WTC11 (cell line): ENCODE results near the gene PHTF2. TPM values are rescaled to one million over a fixed set of nuclear protein-coding genes. Genes with fewer than 3 reads are reported as not detected.

ENCODE experiments used
- ATAC-seq: fragments of 200-7000 bp; cut with Tn5 transposase; 2 replicates; pipeline ENCODE4 v1.10.0; 2021; ENCODE audit warnings: mild to moderate bottlenecking, moderate library complexity
- CTCF ChIA-PET: fragments of 300-600 bp; sonication (Branson Sonifier 250); formaldehyde crosslinking; loops from one replicate; lab custom pipeline; 2021; ENCODE audit warnings: antibody characterized with exemption; lab: Charles Lee
- POLR2A ChIA-PET: fragments of 350-600 bp; sonication (Branson Sonifier 250); formaldehyde crosslinking; loops from one replicate; lab custom pipeline; 2021; ENCODE audit warnings: antibody characterized with exemption; lab: Charles Lee
- DNase-seq: peaks from one replicate; pipeline ENCODE4 v3.0.0; 2021; ENCODE audit warnings: low spot score
- H3K27ac Mint-ChIP-seq: 2 replicates; pipeline ENCODE4 v1.8.0; 2021; ENCODE audit warnings: mixed read lengths
- H3K27me3 Mint-ChIP-seq: 2 replicates; pipeline ENCODE4 v1.8.0; 2021; ENCODE audit warnings: low read depth, mild to moderate bottlenecking, moderate library complexity, mixed read lengths
- H3K36me3 Mint-ChIP-seq: 2 replicates; pipeline ENCODE4 v1.8.0; 2021; ENCODE audit warnings: mixed read lengths
- H3K4me1 Mint-ChIP-seq: 2 replicates; pipeline ENCODE4 v1.8.0; 2022; ENCODE audit warnings: mixed read lengths
- H3K4me3 Mint-ChIP-seq: 2 replicates; pipeline ENCODE4 v1.8.0; 2021; ENCODE audit warnings: mild to moderate bottlenecking, moderate library complexity, mixed read lengths
- H3K9me3 Mint-ChIP-seq: 2 replicates; pipeline ENCODE4 v1.8.0; 2021; ENCODE audit warnings: mixed read lengths
- CREB1 ChIP-seq: sonication (generic); formaldehyde crosslinking; IDR thresholded peaks from 2 replicates; pipeline ENCODE4 v1.8.0; 2023; ENCODE audit warnings: mild to moderate bottlenecking, missing genetic modification reagents
- ELF4 ChIP-seq: sonication (generic); formaldehyde crosslinking; IDR thresholded peaks from 2 replicates; pipeline ENCODE4 v1.8.1; 2022; ENCODE audit warnings: low read depth, mild to moderate bottlenecking, moderate library complexity, missing genetic modification reagents
- FOXJ3 ChIP-seq: sonication (generic); formaldehyde crosslinking; IDR thresholded peaks from 2 replicates; pipeline ENCODE4 v1.9.0; 2021; ENCODE audit warnings: missing genetic modification reagents, mild to moderate bottlenecking, borderline replicate concordance
- GABPB1 ChIP-seq: sonication (generic); formaldehyde crosslinking; IDR thresholded peaks from 2 replicates; pipeline ENCODE4 v1.8.1; 2023; ENCODE audit warnings: mild to moderate bottlenecking, missing genetic modification reagents
- JAZF1 ChIP-seq: fragments of 250-450 bp; sonication (Bioruptor Pico); IDR thresholded peaks from 2 replicates; pipeline ENCODE4 v1.9.0; 2021; ENCODE audit warnings: moderate library complexity, mild to moderate bottlenecking, inconsistent platforms
- JUN ChIP-seq: sonication (generic); formaldehyde crosslinking; IDR thresholded peaks from 2 replicates; pipeline ENCODE4 v1.8.0; 2023; ENCODE audit warnings: mild to moderate bottlenecking, missing genetic modification reagents
- NFYB ChIP-seq: sonication (generic); formaldehyde crosslinking; conservative IDR thresholded peaks from 2 replicates; pipeline ENCODE4 v1.8.0; 2022; ENCODE audit warnings: low read depth, missing genetic modification reagents
- OVOL2 ChIP-seq: fragments of 250-450 bp; sonication (Bioruptor Pico); IDR thresholded peaks from 2 replicates; pipeline ENCODE4 v1.9.0; 2021; ENCODE audit warnings: mild to moderate bottlenecking, borderline replicate concordance
- RELA ChIP-seq: sonication (generic); formaldehyde crosslinking; IDR thresholded peaks from 2 replicates; pipeline ENCODE4 v1.8.1; 2022; ENCODE audit warnings: missing genetic modification reagents, mild to moderate bottlenecking, borderline replicate concordance
- SP1 ChIP-seq: sonication (generic); formaldehyde crosslinking; conservative IDR thresholded peaks from 2 replicates; pipeline ENCODE4 v1.8.1; 2022; ENCODE audit warnings: missing genetic modification reagents
- ZBTB21 ChIP-seq: sonication (generic); formaldehyde crosslinking; IDR thresholded peaks from 2 replicates; pipeline ENCODE4 v1.8.1; 2023; ENCODE audit warnings: mild to moderate bottlenecking, missing genetic modification reagents, borderline replicate concordance
- ZNF232 ChIP-seq: sonication (generic); formaldehyde crosslinking; IDR thresholded peaks from 2 replicates; pipeline ENCODE4 v1.8.0; 2022; ENCODE audit warnings: mild to moderate bottlenecking, missing genetic modification reagents
- ZNF396 ChIP-seq: fragments of 250-450 bp; sonication (Bioruptor Pico); IDR thresholded peaks from 2 replicates; pipeline ENCODE4 v1.8.0; 2021; ENCODE audit warnings: mild to moderate bottlenecking, moderate library complexity, borderline replicate concordance
- ZNF416 ChIP-seq: fragments of 250-450 bp; sonication (Bioruptor Pico); IDR thresholded peaks from 2 replicates; pipeline ENCODE4 v1.9.0; 2021; ENCODE audit warnings: mild to moderate bottlenecking, inconsistent platforms
- total RNA-seq: library from RNA; stranded (reverse); gene quantifications from 3 replicates; pipeline ENCODE4 v1.2.3, GENCODE V29; 2021
- TF ChIP-seq, protein P1 (sequence below): sonication (generic); formaldehyde crosslinking; IDR thresholded peaks from 2 replicates; pipeline ENCODE4 v1.8.0; 2022; ENCODE audit warnings: mild to moderate bottlenecking, missing genetic modification reagents
- TF ChIP-seq, protein P2 (sequence below): sonication (generic); formaldehyde crosslinking; IDR thresholded peaks from 2 replicates; pipeline ENCODE4 v1.8.0; 2023; ENCODE audit warnings: mild to moderate bottlenecking, missing genetic modification reagents
- TF ChIP-seq, protein P3 (sequence below): sonication (generic); formaldehyde crosslinking; IDR thresholded peaks from 2 replicates; pipeline ENCODE4 v1.8.1; 2022; ENCODE audit warnings: low read depth, mild to moderate bottlenecking, moderate library complexity, missing genetic modification reagents, borderline replicate concordance
- TF ChIP-seq, protein P4 (sequence below): sonication (generic); formaldehyde crosslinking; IDR thresholded peaks from 2 replicates; pipeline ENCODE4 v1.8.0; 2022; ENCODE audit warnings: mild to moderate bottlenecking, missing genetic modification reagents
- TF ChIP-seq, protein P5 (sequence below): sonication (generic); formaldehyde crosslinking; IDR thresholded peaks from 2 replicates; pipeline ENCODE4 v1.8.0; 2022; ENCODE audit warnings: mild to moderate bottlenecking, missing genetic modification reagents
- TF ChIP-seq, protein P6 (sequence below): fragments of 200-600 bp; IDR thresholded peaks from 2 replicates; pipeline ENCODE4 v1.8.0; 2022; ENCODE audit warnings: antibody characterized with exemption
- TF ChIP-seq, protein P7 (sequence below): sonication (generic); formaldehyde crosslinking; IDR thresholded peaks from 2 replicates; pipeline ENCODE4 v1.8.0; 2022; ENCODE audit warnings: missing genetic modification reagents
- TF ChIP-seq, protein P8 (sequence below): sonication (generic); formaldehyde crosslinking; IDR thresholded peaks from 2 replicates; pipeline ENCODE4 v1.8.1; 2023; ENCODE audit warnings: mild to moderate bottlenecking, missing genetic modification reagents, moderate library complexity

PHTF2 gene
- total RNA-seq, 1 experiment from 2014 or later, result 17.9 TPM

DNA sequence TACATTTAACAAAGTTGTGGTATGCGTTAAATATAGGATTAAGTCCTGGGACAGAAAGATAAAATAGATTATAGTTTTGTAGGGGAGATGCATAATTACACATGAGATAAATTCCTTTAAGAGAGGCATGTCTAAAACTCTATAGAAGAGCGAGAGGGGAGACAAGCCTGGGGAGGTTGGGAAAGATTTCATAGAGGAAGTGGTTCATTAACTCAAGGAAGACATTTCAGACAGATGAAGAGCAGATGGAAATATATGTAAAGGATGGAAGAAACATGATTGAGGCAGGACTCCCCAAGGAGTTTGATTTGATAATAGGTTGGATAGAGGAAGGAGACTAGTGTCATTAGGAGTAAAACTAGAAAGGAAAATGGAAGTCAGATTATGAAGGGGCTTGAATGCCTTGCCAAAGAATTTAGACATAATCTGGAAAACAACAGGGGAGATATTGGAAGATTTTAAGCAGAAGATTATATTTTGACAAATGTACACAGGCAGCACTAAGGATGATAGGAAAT is 96.1 kb downstream of the PHTF2 start:
- H3K4me1 Mint-ChIP-seq, result no peaks in the 10 kb centered on the region
- no peak overlapping the region for H3K27ac Mint-ChIP-seq
- DNase-seq (no peak), ATAC-seq (no peak)
- H3K9me3 Mint-ChIP-seq, result no peaks in the 10 kb centered on the region
- ChIA-PET POLR2A (no interaction called here), CTCF (no interaction called here)
- no peaks in the 10 kb centered on the region for H3K27me3 Mint-ChIP-seq
- no peaks in the 10 kb centered on the region for H3K36me3 Mint-ChIP-seq
- TF ChIP-seq, protein P1, sequence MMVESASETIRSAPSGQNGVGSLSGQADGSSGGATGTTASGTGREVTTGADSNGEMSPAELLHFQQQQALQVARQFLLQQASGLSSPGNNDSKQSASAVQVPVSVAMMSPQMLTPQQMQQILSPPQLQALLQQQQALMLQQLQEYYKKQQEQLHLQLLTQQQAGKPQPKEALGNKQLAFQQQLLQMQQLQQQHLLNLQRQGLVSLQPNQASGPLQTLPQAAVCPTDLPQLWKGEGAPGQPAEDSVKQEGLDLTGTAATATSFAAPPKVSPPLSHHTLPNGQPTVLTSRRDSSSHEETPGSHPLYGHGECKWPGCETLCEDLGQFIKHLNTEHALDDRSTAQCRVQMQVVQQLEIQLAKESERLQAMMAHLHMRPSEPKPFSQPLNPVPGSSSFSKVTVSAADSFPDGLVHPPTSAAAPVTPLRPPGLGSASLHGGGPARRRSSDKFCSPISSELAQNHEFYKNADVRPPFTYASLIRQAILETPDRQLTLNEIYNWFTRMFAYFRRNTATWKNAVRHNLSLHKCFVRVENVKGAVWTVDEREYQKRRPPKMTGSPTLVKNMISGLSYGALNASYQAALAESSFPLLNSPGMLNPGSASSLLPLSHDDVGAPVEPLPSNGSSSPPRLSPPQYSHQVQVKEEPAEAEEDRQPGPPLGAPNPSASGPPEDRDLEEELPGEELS, result no peak
- TF ChIP-seq NFYB (CRISPR knock-in tag), result no peak
- TF ChIP-seq ZNF396, result no peak
- no peak for TF ChIP-seq ZBTB21
- TF ChIP-seq, protein P2, sequence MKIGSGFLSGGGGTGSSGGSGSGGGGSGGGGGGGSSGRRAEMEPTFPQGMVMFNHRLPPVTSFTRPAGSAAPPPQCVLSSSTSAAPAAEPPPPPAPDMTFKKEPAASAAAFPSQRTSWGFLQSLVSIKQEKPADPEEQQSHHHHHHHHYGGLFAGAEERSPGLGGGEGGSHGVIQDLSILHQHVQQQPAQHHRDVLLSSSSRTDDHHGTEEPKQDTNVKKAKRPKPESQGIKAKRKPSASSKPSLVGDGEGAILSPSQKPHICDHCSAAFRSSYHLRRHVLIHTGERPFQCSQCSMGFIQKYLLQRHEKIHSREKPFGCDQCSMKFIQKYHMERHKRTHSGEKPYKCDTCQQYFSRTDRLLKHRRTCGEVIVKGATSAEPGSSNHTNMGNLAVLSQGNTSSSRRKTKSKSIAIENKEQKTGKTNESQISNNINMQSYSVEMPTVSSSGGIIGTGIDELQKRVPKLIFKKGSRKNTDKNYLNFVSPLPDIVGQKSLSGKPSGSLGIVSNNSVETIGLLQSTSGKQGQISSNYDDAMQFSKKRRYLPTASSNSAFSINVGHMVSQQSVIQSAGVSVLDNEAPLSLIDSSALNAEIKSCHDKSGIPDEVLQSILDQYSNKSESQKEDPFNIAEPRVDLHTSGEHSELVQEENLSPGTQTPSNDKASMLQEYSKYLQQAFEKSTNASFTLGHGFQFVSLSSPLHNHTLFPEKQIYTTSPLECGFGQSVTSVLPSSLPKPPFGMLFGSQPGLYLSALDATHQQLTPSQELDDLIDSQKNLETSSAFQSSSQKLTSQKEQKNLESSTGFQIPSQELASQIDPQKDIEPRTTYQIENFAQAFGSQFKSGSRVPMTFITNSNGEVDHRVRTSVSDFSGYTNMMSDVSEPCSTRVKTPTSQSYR, result no peak
- TF ChIP-seq SP1 (CRISPR knock-in tag), result no peak
- no peak for TF ChIP-seq ELF4
- TF ChIP-seq, protein P3, sequence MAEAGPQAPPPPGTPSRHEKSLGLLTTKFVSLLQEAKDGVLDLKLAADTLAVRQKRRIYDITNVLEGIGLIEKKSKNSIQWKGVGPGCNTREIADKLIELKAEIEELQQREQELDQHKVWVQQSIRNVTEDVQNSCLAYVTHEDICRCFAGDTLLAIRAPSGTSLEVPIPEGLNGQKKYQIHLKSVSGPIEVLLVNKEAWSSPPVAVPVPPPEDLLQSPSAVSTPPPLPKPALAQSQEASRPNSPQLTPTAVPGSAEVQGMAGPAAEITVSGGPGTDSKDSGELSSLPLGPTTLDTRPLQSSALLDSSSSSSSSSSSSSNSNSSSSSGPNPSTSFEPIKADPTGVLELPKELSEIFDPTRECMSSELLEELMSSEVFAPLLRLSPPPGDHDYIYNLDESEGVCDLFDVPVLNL (CRISPR knock-in tag), result no peak
- TF ChIP-seq RELA (CRISPR knock-in tag), result no peak
- TF ChIP-seq, protein P4, sequence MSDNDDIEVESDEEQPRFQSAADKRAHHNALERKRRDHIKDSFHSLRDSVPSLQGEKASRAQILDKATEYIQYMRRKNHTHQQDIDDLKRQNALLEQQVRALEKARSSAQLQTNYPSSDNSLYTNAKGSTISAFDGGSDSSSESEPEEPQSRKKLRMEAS, result no peak
- TF ChIP-seq, protein P5, sequence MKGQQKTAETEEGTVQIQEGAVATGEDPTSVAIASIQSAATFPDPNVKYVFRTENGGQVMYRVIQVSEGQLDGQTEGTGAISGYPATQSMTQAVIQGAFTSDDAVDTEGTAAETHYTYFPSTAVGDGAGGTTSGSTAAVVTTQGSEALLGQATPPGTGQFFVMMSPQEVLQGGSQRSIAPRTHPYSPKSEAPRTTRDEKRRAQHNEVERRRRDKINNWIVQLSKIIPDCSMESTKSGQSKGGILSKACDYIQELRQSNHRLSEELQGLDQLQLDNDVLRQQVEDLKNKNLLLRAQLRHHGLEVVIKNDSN (CRISPR knock-in tag), result no peak
- TF ChIP-seq GABPB1, result no peak
- no peak for TF ChIP-seq CREB1 (CRISPR knock-in tag)
- TF ChIP-seq ZNF232 (CRISPR knock-in tag), result no peak
- TF ChIP-seq OVOL2 (CRISPR knock-in tag), result no peak
- TF ChIP-seq, protein P6, sequence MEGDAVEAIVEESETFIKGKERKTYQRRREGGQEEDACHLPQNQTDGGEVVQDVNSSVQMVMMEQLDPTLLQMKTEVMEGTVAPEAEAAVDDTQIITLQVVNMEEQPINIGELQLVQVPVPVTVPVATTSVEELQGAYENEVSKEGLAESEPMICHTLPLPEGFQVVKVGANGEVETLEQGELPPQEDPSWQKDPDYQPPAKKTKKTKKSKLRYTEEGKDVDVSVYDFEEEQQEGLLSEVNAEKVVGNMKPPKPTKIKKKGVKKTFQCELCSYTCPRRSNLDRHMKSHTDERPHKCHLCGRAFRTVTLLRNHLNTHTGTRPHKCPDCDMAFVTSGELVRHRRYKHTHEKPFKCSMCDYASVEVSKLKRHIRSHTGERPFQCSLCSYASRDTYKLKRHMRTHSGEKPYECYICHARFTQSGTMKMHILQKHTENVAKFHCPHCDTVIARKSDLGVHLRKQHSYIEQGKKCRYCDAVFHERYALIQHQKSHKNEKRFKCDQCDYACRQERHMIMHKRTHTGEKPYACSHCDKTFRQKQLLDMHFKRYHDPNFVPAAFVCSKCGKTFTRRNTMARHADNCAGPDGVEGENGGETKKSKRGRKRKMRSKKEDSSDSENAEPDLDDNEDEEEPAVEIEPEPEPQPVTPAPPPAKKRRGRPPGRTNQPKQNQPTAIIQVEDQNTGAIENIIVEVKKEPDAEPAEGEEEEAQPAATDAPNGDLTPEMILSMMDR, result no peak
- TF ChIP-seq FOXJ3 (CRISPR knock-in tag), result no peak
- no peak for TF ChIP-seq ZNF416
- no peak for TF ChIP-seq JAZF1
- H3K4me3 Mint-ChIP-seq, result no peak overlapping the region

DNA sequence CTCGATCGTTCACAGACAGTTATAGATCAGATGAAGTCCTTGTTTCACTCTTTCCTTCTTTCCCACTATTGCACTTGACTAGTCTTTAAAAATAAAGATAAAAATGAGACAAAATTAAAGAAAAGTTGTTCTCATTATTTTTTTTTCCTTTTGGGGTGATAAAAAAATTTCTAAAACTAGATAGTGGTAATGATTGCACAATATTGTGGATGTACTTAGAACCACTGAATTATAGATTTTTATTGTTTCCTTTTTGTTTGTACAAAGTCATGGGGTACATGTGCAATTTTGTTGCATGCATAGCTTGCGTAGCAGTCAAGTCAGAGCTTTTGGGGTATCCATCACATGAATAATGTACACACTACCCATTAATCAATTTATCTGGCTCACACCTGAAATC is 97.3 kb downstream of the PHTF2 start:
- H3K9me3 Mint-ChIP-seq, result no peaks in the 10 kb centered on the region
- H3K27ac Mint-ChIP-seq, result no peak overlapping the region
- H3K36me3 Mint-ChIP-seq, result no peaks in the 10 kb centered on the region
- DNase-seq (no peak), ATAC-seq (no peak)
- no peaks in the 10 kb centered on the region for H3K27me3 Mint-ChIP-seq
- ChIA-PET POLR2A (no interaction called here), CTCF (no interaction called here)
- H3K4me1 Mint-ChIP-seq, result no peaks in the 10 kb centered on the region
- no peak overlapping the region for H3K4me3 Mint-ChIP-seq
- TF ChIP-seq, protein P7, sequence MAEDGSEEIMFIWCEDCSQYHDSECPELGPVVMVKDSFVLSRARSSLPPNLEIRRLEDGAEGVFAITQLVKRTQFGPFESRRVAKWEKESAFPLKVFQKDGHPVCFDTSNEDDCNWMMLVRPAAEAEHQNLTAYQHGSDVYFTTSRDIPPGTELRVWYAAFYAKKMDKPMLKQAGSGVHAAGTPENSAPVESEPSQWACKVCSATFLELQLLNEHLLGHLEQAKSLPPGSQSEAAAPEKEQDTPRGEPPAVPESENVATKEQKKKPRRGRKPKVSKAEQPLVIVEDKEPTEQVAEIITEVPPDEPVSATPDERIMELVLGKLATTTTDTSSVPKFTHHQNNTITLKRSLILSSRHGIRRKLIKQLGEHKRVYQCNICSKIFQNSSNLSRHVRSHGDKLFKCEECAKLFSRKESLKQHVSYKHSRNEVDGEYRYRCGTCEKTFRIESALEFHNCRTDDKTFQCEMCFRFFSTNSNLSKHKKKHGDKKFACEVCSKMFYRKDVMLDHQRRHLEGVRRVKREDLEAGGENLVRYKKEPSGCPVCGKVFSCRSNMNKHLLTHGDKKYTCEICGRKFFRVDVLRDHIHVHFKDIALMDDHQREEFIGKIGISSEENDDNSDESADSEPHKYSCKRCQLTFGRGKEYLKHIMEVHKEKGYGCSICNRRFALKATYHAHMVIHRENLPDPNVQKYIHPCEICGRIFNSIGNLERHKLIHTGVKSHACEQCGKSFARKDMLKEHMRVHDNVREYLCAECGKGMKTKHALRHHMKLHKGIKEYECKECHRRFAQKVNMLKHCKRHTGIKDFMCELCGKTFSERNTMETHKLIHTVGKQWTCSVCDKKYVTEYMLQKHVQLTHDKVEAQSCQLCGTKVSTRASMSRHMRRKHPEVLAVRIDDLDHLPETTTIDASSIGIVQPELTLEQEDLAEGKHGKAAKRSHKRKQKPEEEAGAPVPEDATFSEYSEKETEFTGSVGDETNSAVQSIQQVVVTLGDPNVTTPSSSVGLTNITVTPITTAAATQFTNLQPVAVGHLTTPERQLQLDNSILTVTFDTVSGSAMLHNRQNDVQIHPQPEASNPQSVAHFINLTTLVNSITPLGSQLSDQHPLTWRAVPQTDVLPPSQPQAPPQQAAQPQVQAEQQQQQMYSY (CRISPR knock-in tag), result no peak
- TF ChIP-seq, protein P8, sequence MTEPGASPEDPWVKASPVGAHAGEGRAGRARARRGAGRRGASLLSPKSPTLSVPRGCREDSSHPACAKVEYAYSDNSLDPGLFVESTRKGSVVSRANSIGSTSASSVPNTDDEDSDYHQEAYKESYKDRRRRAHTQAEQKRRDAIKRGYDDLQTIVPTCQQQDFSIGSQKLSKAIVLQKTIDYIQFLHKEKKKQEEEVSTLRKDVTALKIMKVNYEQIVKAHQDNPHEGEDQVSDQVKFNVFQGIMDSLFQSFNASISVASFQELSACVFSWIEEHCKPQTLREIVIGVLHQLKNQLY (CRISPR knock-in tag), result no peak
- TF ChIP-seq JUN (CRISPR knock-in tag), result no peak
- no peak for TF ChIP-seq RELA (CRISPR knock-in tag)
- no peak for TF ChIP-seq GABPB1
